ENCODE measurements around the gene GPC6.

GRCh38 chr13:93925990-93926389 is 699.4 kb downstream of the GPC6 start:
- TF ChIP-seq BHLHE40 (IDR thresholded peaks at IDR 0.05; ENCODE audit: borderline replicate concordance) = no peak
- no peak for TF ChIP-seq ZNF384 (IDR thresholded peaks at IDR 0.05)
- TF ChIP-seq PKNOX1 (IDR thresholded peaks at IDR 0.05) = no peak
- no peak for TF ChIP-seq FOXM1 (IDR thresholded peaks at IDR 0.05; ENCODE audit: borderline replicate concordance)
- TF ChIP-seq FOXA1 (IDR thresholded peaks at IDR 0.05) = no peak
- no peak for TF ChIP-seq SUZ12 (IDR thresholded peaks at IDR 0.05)
- TF ChIP-seq CTBP1 (IDR thresholded peaks at IDR 0.05; ENCODE audit: borderline replicate concordance) = no peak
- TF ChIP-seq SP1 (IDR thresholded peaks at IDR 0.05) = no peak
- no peak for TF ChIP-seq NFRKB (IDR thresholded peaks at IDR 0.05)
- no peak for TF ChIP-seq TARDBP (IDR thresholded peaks at IDR 0.05)
